HL-60/S4 (cell line): ENCODE data around the gene MRPL18.
"Not testable (repeated sequence)": the region's sequence is repeated elsewhere in the genome, so short reads cannot be mapped to it uniquely, and the experiment has no call there.

ENCODE experiments used
- in situ Hi-C: fragments of 300-500 bp; cut with MboI; formaldehyde crosslinking; loops from 2 replicates; pipeline ENCODE4 v1.14.3; 2022; ENCODE audit warnings: low sequenced_read_pairs

The MRPL18 gene

GRCh38 chr6:159815410-159815809 lies 25.1 kb downstream of the MRPL18 start:
- in situ Hi-C loops: no loop called here

GRCh38 chr6:159816775-159817174 lies 26.5 kb downstream of the MRPL18 start:
- in situ Hi-C loops: not testable (repeated sequence)

- in situ Hi-C loops: no loop called here
Measured at GRCh38 chr6:159817951-159818739, 27.9 kb downstream of the MRPL18 start.

GRCh38 chr6:159819098-159819497 lies 28.8 kb downstream of the MRPL18 start:
- in situ Hi-C loops: no loop called here

- in situ Hi-C loops: no loop called here
Measured at GRCh38 chr6:159819932-159820640, 29.8 kb downstream of the MRPL18 start.

DNA sequence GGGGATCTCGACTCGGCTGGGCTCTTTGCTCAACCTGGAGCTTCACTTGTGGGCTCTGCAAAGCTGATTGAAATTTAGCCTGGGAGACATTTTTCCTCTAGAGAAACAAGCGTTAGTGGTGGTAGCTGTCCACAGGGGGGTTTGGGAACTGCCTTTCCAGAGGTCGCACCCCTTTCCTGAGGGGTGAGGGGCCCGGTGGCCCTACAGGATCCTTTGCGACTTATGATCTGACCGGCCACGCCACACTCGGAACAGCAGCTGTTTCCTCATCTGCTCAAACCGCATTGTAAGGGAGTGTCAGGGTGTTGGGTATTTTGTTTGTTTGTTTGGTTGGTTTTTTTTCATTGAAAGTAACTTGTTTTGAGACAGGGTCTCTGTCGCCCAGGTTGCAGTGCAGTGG lies 30.9 kb downstream of the MRPL18 start:
- in situ Hi-C loops: no loop called here

DNA sequence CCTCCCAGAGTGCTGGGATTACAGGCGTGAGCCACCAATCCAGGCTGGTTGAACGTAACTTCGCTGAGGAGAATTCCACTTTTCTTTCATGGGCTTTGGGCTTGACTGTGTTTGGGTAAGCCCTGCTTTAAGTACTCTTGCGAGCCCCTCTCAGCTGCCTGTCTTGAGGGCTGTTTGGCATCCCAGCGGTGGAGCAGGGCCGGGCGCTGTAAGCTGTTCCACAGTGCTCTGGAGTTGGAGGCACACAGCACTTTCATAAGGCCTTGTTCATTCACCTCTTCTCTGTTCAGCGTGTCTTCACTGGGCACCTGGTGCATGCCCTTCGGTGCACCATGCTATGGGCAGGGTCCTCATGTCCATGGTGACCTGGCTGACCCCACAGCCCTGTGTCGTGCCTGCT lies 31.5 kb downstream of the MRPL18 start:
- in situ Hi-C loops: no loop called here

DNA sequence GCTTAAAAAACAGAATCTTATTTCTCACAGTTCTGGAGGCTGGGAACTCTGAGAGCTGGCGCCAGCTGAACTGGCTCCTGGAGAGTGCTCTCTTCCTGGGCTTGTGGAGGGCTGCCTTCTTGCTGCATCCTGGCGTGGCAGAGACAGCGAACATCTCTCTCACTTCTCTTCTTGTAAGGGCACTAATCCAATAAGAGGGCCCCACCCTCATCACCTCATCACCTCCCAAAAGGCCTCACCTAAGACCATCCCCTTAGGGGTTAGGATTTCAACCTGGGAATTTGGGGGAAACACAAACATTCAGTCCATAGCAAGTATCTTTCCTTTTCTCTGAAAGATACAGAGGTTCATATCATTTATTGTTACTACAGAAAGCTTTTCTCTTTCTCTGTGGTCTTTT lies 33.7 kb downstream of the MRPL18 start:
- in situ Hi-C loops: no loop called here

GRCh38 chr6:159824690-159825089 lies 34.4 kb downstream of the MRPL18 start:
- in situ Hi-C loops: not testable (repeated sequence)

GRCh38 chr6:159826004-159826403 lies 35.7 kb downstream of the MRPL18 start:
- in situ Hi-C loops: no loop called here

DNA sequence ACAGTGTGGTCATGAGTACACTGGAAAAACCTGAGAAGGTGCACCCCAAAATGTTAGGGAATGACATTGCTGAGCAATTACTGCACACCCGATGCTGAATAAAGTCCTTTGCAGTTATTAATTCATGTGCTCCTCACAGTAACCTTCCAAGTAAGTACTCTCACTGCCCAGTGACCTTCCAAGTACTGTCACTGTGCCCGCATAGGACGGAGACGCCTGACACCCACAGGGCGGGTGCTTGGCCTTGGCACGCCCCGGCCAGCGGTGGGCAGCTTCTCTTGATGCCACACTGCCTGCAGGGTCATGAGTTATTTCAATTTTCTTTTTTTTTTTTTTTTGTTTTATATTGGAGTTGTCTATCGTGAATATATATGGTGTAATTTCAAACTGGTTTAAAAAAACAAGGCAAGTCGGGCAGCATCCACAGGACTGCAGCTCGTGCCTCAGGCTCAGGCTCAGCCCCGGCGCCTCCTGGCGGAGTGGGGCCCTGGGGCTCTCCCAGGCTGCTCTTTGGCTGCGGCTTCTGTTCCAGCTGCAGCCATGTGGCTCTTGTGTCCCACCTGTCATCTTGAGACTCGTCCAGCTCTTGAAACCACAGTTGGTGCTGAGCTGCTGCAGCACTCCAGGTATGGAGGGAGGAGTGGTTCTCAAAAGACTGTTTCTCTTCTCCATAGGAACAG lies 36.8 kb downstream of the MRPL18 start:
- in situ Hi-C loops: no loop called here

DNA sequence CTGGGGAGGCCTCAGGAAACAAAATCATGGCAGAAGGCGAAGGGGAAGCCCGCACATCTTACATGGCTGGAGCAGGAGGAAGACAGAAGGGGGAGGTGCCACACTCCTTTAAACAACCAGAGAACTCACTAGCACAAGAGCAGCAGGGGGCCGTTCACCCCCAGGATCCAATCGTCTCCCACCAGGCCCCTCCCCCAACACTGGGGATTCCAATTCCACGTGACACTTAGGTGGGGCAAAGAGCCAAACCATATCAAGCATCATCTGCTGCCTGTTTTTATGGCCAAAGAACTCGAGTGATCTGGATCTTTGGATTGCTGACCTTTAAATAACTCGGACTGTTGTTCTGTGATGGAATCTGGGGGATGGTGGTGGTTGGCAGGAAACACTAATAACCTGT lies 37.8 kb downstream of the MRPL18 start:
- in situ Hi-C loops: no loop called here

DNA sequence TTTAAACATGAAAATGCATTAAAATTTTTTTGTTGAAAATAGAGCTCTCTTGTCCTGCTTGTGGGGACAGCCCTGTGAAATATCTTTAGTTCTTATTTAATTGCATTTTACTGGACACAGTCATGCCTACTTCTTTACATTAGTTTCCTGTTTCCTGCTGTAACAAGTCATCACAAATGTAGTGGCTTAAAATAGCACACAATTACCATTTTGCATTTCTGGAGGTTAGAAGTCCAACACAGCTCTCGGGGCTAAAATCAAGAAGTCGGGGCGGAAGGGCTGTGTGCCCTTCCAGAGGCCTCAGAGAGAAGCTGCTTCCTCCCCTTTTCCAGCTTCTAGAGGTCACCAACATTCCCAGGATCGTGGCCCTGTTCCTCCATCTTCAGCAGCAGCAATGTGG lies 39.3 kb downstream of the MRPL18 start:
- in situ Hi-C loops: no loop called here

DNA sequence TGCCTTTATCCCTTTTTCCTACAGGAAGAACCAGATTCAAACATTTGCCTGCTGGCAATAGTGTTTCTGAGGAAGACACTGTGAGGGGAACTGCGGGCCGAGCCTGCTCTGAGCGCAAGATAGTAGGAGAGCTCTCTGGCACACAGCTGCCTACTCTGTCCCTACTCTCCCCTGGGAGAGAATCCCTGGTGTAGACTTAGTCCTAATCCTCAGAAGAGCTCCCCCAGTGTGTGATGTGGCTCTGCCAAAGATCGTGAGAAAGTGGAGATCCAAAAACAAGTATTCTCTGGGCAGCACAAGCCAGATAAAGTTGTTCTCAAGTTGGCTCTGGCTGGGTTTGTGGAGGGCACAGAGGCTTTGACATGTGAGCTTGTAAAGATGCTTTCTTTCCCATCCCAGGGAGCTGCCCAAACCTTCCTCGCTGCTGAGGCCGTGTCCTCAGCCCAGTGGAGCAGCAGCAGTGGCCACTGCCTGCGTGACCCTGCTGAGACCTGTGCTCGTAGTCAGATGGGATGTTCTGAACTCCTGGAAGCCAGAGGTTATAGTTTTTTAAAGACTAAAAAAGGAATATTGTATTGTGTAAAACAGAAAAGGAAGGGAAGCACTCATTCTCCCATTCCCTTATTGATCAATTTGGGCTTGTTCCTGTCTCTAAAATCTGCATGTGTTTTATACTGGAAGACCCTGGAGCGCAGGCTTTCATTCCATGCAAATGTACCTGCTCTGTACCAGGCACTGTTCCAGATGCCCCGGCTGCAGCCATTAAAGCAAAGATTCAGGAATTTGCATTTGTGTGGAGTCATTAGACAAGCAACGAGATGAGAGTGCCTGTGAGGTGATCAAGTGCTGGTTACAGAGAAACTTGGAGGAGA lies 40.5 kb downstream of the MRPL18 start:
- in situ Hi-C loops: no loop called here

- in situ Hi-C loops: no loop called here
Measured at GRCh38 chr6:159831373-159831679, 41.1 kb downstream of the MRPL18 start.

- in situ Hi-C loops: no loop called here
Measured at GRCh38 chr6:159832946-159833345, 42.7 kb downstream of the MRPL18 start.

DNA sequence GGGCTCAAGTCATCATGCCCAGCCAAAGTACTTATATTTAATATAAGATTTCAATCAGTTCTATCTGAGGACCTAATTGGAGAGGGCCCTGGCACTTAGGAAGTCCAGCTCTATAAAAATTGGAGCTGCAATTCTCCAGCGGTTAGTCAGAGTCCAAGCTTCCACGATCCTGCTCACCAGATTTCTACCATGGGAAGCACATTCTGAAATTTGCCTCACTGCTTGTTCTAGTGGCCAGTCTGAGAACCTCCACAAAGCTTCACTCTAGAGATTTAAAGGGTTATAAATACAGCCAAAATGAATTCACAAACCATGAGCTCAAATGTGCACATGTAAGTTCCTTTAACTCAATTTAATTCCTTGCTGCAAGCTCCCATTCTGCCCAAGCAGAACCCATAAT lies 43.3 kb downstream of the MRPL18 start:
- in situ Hi-C loops: no loop called here

- in situ Hi-C loops: no loop called here
Measured at GRCh38 chr6:159833997-159834603, 43.8 kb downstream of the MRPL18 start.

DNA sequence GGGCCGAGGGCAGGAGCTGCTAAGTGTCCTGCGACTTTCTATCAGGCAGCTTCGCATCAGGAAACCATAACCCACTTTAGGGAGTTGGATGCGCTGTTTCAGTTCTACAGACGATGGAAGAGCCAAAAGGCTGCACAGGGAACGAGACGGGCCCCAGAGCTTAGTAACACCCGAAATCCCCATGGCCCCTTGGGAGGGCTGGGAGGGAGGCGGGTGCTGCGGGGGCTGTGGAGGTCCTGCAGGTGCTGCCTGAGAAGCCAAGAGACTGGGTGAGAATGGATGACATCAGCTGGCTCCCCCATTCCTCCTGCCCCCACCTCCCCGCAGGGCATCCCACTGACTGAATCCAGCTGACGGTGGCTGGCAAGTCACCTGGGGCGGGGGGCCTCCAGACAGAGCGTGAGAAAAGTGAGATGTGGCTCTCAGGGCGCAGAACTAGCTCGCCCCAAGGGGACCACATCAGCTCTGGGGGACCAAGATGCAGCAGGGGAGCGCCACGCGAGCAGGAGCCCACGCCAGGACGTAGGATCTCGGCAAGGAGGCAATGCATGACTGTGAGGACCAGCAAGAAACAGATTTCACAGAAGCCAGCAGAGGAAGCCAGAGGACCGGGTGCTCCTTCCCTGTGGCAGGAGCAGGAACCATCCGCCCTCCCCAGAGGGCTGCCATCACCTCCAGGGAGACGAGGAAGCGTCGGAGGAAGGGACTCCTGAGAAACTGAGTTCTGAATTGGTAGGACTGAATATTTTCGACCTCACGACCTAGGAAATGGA lies 46.6 kb downstream of the MRPL18 start:
- in situ Hi-C loops: no loop called here

GRCh38 chr6:159837511-159837910 lies 47.2 kb downstream of the MRPL18 start:
- in situ Hi-C loops: no loop called here
